Endodermal cell (in vitro differentiated cells): ENCODE data around the gene WWC2. TPM values are rescaled to one million over a fixed set of nuclear protein-coding genes. Genes with fewer than 3 reads are reported as not detected.

Experiments
- DNase-seq: peaks from one replicate; pipeline ENCODE4 v3.0.0-alpha.2; 2017
- H3K27ac ChIP-seq: 2 replicates; pipeline ENCODE4 v1.5.1; 2013; ENCODE audit warnings: mild to moderate bottlenecking, low read depth, low read length, moderate library complexity
- H3K27me3 ChIP-seq: 2 replicates; pipeline ENCODE4 v1.6.1; 2013; ENCODE audit warnings: mild to moderate bottlenecking, low read length, moderate library complexity; ENCODE audit not compliant: insufficient read depth, control insufficient read depth, poor library complexity, severe bottlenecking
- H3K36me3 ChIP-seq: 2 replicates; pipeline ENCODE4 v1.7.0; 2013; ENCODE audit warnings: mild to moderate bottlenecking, low read length, moderate library complexity; ENCODE audit not compliant: control insufficient read depth, insufficient read depth
- H3K4me1 ChIP-seq: one replicate; pipeline ENCODE4 v1.7.0; 2013; ENCODE audit warnings: low read length; ENCODE audit not compliant: control insufficient read depth, insufficient read depth
- H3K4me3 ChIP-seq: 2 replicates; pipeline ENCODE4 v1.5.1; 2013; ENCODE audit warnings: mild to moderate bottlenecking, low read length, moderate library complexity
- H3K9ac ChIP-seq: 2 replicates; pipeline ENCODE4 v1.6.1; 2013; ENCODE audit warnings: mild to moderate bottlenecking, low read length, moderate library complexity; ENCODE audit not compliant: poor library complexity, severe bottlenecking; ENCODE audit errors: extremely low read depth
- H3K9me3 ChIP-seq: 2 replicates; pipeline ENCODE4 v1.6.1; 2013; ENCODE audit warnings: mild to moderate bottlenecking, low read length, moderate library complexity; ENCODE audit not compliant: control insufficient read depth
- H3K27ac Mint-ChIP-seq: 2 replicates; pipeline ENCODE4 v1.8.0; 2020; ENCODE audit warnings: mixed read lengths
- H3K27me3 Mint-ChIP-seq: 2 replicates; pipeline ENCODE4 v1.8.0; 2021; ENCODE audit warnings: mild to moderate bottlenecking, mixed read lengths; ENCODE audit not compliant: insufficient read depth
- H3K36me3 Mint-ChIP-seq: 2 replicates; pipeline ENCODE4 v1.8.0; 2020; ENCODE audit warnings: low read depth, mixed read lengths
- H3K4me1 Mint-ChIP-seq: 2 replicates; pipeline ENCODE4 v1.8.0; 2020; ENCODE audit warnings: mixed read lengths
- H3K4me3 Mint-ChIP-seq: 2 replicates; pipeline ENCODE4 v1.8.0; 2020; ENCODE audit warnings: mild to moderate bottlenecking, moderate library complexity, mixed read lengths
- H3K9me3 Mint-ChIP-seq: 2 replicates; pipeline ENCODE4 v1.8.0; 2020; ENCODE audit warnings: mild to moderate bottlenecking, mixed read lengths
- WGBS, 2 experiments: methylation state at CpG; one replicate each; pipeline versions ENCODE4 v1.1.5 to v1.1.7; 2013; ENCODE audit warnings: missing lambda C conversion rate in 2 of 2, mixed read lengths in 1 of 2; ENCODE audit not compliant: insufficient coverage in 1 of 2, insufficient read length in 1 of 2; 5-methylcytosine and 5-hydroxymethylcytosine counted together
- total RNA-seq, 2 donors: library from RNA; stranded (reverse); fragmentation: NEBNext Ultra II Directional in 1 of 2; extraction: Animal tissue kit (Norgen Biotek cat#: 25700) in 1 of 2; gene quantifications; 2 replicates in 1 of 2; 3 replicates in 1 of 2; pipeline ENCODE4 v1.2.1, GENCODE V29; 2021
- TF ChIP-seq, protein P1 (sequence below): fragments of 200-600 bp; sonication (generic); conservative IDR thresholded peaks from 2 replicates; pipeline ENCODE4 v1.5.0; 2021; ENCODE audit warnings: antibody characterized with exemption, mild to moderate bottlenecking

WWC2 gene
- total RNA-seq, 2 donors from 2014 or later: 98.2 to 108 TPM

DNA sequence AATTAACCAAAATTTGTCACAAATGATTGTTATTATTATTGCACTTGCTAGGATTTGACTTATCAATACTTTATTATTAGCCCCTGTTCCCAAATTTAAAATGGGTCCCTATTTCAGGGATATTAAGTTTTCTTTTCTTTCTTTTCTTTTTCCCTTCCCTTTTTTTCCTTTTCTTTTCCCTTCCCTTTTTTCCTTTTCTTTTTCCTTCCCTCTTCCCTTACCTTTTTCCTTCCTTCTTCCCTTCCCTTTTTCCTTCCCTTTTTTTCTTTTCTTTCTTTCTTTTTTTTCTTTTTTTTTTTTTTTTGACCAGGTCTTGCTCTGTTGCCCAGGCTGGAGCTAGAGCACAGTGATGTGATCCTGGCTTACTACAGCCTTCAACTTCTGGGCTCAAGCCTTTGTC lies 33.8 kb downstream of the WWC2 start:
- no peak for DNase-seq

DNA sequence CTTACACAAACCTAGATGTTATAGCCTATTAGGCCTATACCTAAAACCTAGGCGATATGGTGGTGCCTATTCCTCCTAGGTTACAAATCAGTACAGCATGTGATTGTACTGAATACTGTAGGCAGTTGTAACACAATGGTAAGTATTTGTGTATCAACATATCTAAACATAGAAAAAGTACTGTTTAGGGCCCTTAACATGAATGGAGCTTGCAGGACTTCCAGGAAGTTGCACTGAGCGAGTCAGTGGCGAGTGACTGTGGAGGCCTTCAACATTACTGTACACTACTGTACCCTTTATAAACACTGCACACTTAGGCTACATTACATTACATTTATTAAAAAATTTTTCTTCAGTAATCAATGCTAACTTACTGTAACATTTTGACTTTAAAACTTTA lies 37.8 kb downstream of the WWC2 start:
- no peak overlapping the region for H3K4me3 ChIP-seq
- no peaks in the 10 kb centered on the region for H3K4me1 ChIP-seq
- H3K9me3 Mint-ChIP-seq: no peaks in the 10 kb centered on the region
- no peak overlapping the region for H3K27ac ChIP-seq
- no peaks in the 10 kb centered on the region for H3K27me3 Mint-ChIP-seq
- H3K9me3 ChIP-seq: no peaks in the 10 kb centered on the region
- no peak for DNase-seq
- no peak overlapping the region for H3K27ac Mint-ChIP-seq
- H3K36me3 Mint-ChIP-seq: peaks cover 21% of the 10 kb centered on the region
- 91 to 100% methylated on average over 3 of the region's 3 CpGs for WGBS, 2 experiments
- TF ChIP-seq, protein P1, sequence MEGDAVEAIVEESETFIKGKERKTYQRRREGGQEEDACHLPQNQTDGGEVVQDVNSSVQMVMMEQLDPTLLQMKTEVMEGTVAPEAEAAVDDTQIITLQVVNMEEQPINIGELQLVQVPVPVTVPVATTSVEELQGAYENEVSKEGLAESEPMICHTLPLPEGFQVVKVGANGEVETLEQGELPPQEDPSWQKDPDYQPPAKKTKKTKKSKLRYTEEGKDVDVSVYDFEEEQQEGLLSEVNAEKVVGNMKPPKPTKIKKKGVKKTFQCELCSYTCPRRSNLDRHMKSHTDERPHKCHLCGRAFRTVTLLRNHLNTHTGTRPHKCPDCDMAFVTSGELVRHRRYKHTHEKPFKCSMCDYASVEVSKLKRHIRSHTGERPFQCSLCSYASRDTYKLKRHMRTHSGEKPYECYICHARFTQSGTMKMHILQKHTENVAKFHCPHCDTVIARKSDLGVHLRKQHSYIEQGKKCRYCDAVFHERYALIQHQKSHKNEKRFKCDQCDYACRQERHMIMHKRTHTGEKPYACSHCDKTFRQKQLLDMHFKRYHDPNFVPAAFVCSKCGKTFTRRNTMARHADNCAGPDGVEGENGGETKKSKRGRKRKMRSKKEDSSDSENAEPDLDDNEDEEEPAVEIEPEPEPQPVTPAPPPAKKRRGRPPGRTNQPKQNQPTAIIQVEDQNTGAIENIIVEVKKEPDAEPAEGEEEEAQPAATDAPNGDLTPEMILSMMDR: no peak
- H3K36me3 ChIP-seq: peaks cover 24% of the 10 kb centered on the region
- no peak overlapping the region for H3K4me3 Mint-ChIP-seq
- no peaks in the 10 kb centered on the region for H3K27me3 ChIP-seq
- no peak overlapping the region for H3K9ac ChIP-seq
- peaks cover 13% of the 10 kb centered on the region for H3K4me1 Mint-ChIP-seq

More for the DNA sequence above, 33.8 kb downstream of the WWC2 start:
- no peaks in the 10 kb centered on the region for H3K9me3 ChIP-seq
- H3K27me3 Mint-ChIP-seq: no peaks in the 10 kb centered on the region
- H3K4me3 ChIP-seq: no peak overlapping the region
- H3K4me1 ChIP-seq: no peaks in the 10 kb centered on the region
- peaks cover 18% of the 10 kb centered on the region for H3K4me1 Mint-ChIP-seq
- TF ChIP-seq, protein P1: no peak
- no peak overlapping the region for H3K4me3 Mint-ChIP-seq
- H3K9ac ChIP-seq: no peak overlapping the region
- H3K27ac Mint-ChIP-seq: no peak overlapping the region
- peaks cover 8% of the 10 kb centered on the region for H3K36me3 ChIP-seq
- no peaks in the 10 kb centered on the region for H3K27me3 ChIP-seq
- H3K36me3 Mint-ChIP-seq: peaks cover 11% of the 10 kb centered on the region
- H3K27ac ChIP-seq: no peak overlapping the region
- no peaks in the 10 kb centered on the region for H3K9me3 Mint-ChIP-seq

DNA sequence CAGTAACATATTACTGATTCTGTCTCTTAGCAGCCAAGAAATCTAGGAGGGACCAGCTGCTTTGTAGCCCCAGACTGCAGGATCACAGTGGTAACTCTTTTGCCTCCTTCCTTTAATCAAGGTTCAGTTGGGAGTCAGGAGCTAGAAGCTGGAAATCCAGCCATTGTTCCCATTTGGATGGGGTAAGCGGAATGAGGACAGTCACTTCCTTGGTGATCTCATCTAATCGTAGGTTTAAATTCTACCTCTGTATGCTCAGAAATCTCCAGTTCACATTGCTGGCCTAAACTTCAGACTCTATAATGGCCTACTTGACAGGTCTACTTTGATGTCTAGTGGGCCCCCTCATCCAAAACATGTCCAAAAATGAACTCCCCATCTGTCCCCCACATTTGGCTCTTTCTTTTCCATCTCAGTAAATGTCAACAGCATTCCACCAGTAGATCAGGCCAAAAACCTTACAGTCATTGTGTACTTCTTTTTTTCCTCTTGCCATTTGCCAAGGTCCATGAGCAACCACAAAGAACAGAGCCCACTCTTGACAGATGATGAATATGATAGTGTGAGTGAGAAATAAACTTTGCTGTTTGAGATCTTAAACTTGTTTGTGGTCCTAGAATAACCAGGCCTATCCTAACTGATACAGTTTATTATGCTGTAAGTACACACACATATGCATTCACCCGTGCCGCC lies 40.1 kb downstream of the WWC2 start:
- H3K4me1 Mint-ChIP-seq: peaks cover 13% of the 10 kb centered on the region
- Histone ChIP-seq H3K9me3 (no peaks in the 10 kb centered on the region), H3K36me3 (peaks cover 24% of the 10 kb centered on the region), H3K4me1 (no peaks in the 10 kb centered on the region), H3K9ac (no peak overlapping the region), H3K27me3 (no peaks in the 10 kb centered on the region), H3K27ac (no peak overlapping the region), H3K4me3 (no peak overlapping the region)
- peaks cover 16% of the 10 kb centered on the region for H3K36me3 Mint-ChIP-seq
- no peaks in the 10 kb centered on the region for H3K27me3 Mint-ChIP-seq
- TF ChIP-seq, protein P1: no peak
- no peak for DNase-seq
- WGBS, 2 experiments: 94 to 100% methylated on average over 2 to 4 of the region's 4 CpGs
- H3K4me3 Mint-ChIP-seq: no peak overlapping the region
- H3K27ac Mint-ChIP-seq: no peak overlapping the region
- no peaks in the 10 kb centered on the region for H3K9me3 Mint-ChIP-seq
